HepG2 (cell line): ENCODE measurements around the gene VAMP8. TPM values are rescaled to one million over a fixed set of nuclear protein-coding genes. Genes with fewer than 3 reads are reported as not detected.

Experiments used
- ARNT ChIP-seq: fragments of 450-650 bp; IDR thresholded peaks from 2 replicates; pipeline ENCODE4 v1.6.1; 2017
- PAX8 ChIP-seq: sonication (generic); formaldehyde crosslinking; IDR thresholded peaks from 2 replicates; pipeline ENCODE4 v1.8.0; 2022; ENCODE audit warnings: mild to moderate bottlenecking, missing genetic modification reagents, borderline replicate concordance
- RARA ChIP-seq: IDR thresholded peaks from 2 replicates; pipeline ENCODE4 v1.6.1; 2016; ENCODE audit warnings: missing genetic modification reagents, missing compliant biosample characterization
- RBM22 ChIP-seq: fragments of 200-400 bp; formaldehyde crosslinking; optimal IDR thresholded peaks from 2 replicates; pipeline ENCODE3; 2017; ENCODE audit warnings: mild to moderate bottlenecking, low read length, moderate library complexity
- SPEN ChIP-seq: sonication (generic); formaldehyde crosslinking; IDR thresholded peaks from 2 replicates; pipeline ENCODE4 v1.5.1; 2020; ENCODE audit warnings: low read depth, mild to moderate bottlenecking, missing genetic modification reagents
- TP53 ChIP-seq: sonication (generic); formaldehyde crosslinking; conservative IDR thresholded peaks from 2 replicates; pipeline ENCODE4 v1.4.0; 2020; ENCODE audit warnings: missing genetic modification reagents
- ZMAT3 ChIP-seq: sonication (generic); formaldehyde crosslinking; conservative IDR thresholded peaks from 2 replicates; pipeline ENCODE4 v1.7.0; 2021; ENCODE audit warnings: missing genetic modification reagents
- ZNF205 ChIP-seq: IDR thresholded peaks from 2 replicates; pipeline ENCODE4 v1.6.1; 2018; ENCODE audit warnings: missing biosample characterization, missing genetic modification reagents
- ZNF414 ChIP-seq: sonication (generic); formaldehyde crosslinking; IDR thresholded peaks from 2 replicates; pipeline ENCODE4 v1.5.0; 2020; ENCODE audit warnings: missing genetic modification reagents
- ZNF564 ChIP-seq: sonication (generic); formaldehyde crosslinking; IDR thresholded peaks from 2 replicates; pipeline ENCODE4 v1.8.1; 2023; ENCODE audit warnings: mild to moderate bottlenecking, missing genetic modification reagents
- ZNF790 ChIP-seq: sonication (generic); formaldehyde crosslinking; IDR thresholded peaks from 2 replicates; pipeline ENCODE4 v1.8.0; 2022; ENCODE audit warnings: missing genetic modification reagents, mild to moderate bottlenecking, borderline replicate concordance
- ZSCAN5A ChIP-seq: sonication (generic); formaldehyde crosslinking; IDR thresholded peaks from 2 replicates; pipeline ENCODE4 v1.8.0; 2022; ENCODE audit warnings: mild to moderate bottlenecking, missing genetic modification reagents, borderline replicate concordance
- polyA plus RNA-seq, 8 experiments: library from polyadenylated mRNA; depleted of rRNA in 3 of 8; stranded (reverse) in 7 of 8; unstranded in 1 of 8; fragments of >200 nt; fragmentation: Illumina TruSeq in 4 of 8; extraction: Trizol in 4 of 8; gene quantifications; 2 replicates each; pipeline versions ENCODE4 v1.2.1 to v1.2.3, GENCODE V29; 2011 to 2016; ENCODE audit warnings: low read depth in 4 of 8, missing spikeins in 1 of 8, mixed read lengths in 1 of 8; ENCODE audit not compliant: insufficient read depth in 1 of 8
- total RNA-seq, 5 experiments: library from RNA; depleted of rRNA; stranded (reverse); fragments of >200 nt; fragmentation: Illumina TruSeq; extraction: Trizol; gene quantifications; 2 replicates each; pipeline ENCODE4 v1.2.3, GENCODE V29; 2016; ENCODE audit warnings: low read depth in 1 of 5
- TF ChIP-seq, protein P1 (sequence below): sonication (generic); formaldehyde crosslinking; IDR thresholded peaks from 2 replicates; pipeline ENCODE4 v1.9.0; 2021; ENCODE audit warnings: missing genetic modification reagents, borderline replicate concordance
- TF ChIP-seq, protein P2 (sequence below): IDR thresholded peaks from 2 replicates; pipeline ENCODE4 v1.6.1; 2016; ENCODE audit warnings: low read depth, control low read depth
- TF ChIP-seq, protein P3 (sequence below): sonication (generic); formaldehyde crosslinking; IDR thresholded peaks from 2 replicates; pipeline ENCODE4 v1.5.0; 2020; ENCODE audit warnings: mild to moderate bottlenecking, missing genetic modification reagents, borderline replicate concordance

Gene VAMP8
- total and polyA plus RNA-seq, 2 of the 13 experiments (the other 11 are each of a cell fraction or from before 2014, with no cell fraction given): 83.3 to 157 TPM

DNA sequence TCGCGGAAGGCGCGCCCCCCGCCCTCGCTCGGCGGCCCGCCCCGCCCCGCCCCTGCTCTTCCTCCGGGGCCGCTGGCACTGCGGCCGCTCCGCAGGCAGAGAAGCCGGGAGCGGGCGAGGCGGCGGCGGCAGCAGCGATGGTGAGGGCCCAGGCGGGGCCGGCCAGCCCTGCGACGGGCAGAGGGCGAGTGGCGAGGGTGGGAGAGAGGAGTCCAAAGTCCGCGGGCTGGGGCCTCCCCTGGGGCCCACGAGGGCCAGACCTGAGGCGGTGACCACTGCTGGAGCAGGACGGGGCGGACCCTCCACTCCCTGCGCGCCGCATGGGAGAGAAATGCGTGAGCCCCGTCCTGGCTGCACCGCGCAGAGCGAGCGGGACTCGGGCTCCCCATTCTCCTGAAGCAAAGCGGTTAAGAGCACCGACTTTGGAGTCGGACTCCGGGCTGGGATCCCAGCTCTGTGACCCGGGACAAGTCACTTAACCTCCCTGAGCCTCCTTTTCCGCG, 7.0 kb downstream of the VAMP8 start, which contains the start of gene VAMP5 (continued):
- TF ChIP-seq, protein P1, sequence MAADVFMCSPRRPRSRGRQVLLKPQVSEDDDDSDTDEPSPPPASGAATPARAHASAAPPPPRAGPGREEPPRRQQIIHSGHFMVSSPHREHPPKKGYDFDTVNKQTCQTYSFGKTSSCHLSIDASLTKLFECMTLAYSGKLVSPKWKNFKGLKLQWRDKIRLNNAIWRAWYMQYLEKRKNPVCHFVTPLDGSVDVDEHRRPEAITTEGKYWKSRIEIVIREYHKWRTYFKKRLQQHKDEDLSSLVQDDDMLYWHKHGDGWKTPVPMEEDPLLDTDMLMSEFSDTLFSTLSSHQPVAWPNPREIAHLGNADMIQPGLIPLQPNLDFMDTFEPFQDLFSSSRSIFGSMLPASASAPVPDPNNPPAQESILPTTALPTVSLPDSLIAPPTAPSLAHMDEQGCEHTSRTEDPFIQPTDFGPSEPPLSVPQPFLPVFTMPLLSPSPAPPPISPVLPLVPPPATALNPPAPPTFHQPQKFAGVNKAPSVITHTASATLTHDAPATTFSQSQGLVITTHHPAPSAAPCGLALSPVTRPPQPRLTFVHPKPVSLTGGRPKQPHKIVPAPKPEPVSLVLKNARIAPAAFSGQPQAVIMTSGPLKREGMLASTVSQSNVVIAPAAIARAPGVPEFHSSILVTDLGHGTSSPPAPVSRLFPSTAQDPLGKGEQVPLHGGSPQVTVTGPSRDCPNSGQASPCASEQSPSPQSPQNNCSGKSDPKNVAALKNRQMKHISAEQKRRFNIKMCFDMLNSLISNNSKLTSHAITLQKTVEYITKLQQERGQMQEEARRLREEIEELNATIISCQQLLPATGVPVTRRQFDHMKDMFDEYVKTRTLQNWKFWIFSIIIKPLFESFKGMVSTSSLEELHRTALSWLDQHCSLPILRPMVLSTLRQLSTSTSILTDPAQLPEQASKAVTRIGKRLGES (CRISPR knock-in tag): peak; percentile 80
- TF ChIP-seq ZNF414: peak; percentile 58; the same call in 1 of the 2 replicates
- TF ChIP-seq SPEN (CRISPR knock-in tag): peak; percentile 94
- TF ChIP-seq TP53: no peak
- TF ChIP-seq ARNT: no peak
- TF ChIP-seq, protein P2, sequence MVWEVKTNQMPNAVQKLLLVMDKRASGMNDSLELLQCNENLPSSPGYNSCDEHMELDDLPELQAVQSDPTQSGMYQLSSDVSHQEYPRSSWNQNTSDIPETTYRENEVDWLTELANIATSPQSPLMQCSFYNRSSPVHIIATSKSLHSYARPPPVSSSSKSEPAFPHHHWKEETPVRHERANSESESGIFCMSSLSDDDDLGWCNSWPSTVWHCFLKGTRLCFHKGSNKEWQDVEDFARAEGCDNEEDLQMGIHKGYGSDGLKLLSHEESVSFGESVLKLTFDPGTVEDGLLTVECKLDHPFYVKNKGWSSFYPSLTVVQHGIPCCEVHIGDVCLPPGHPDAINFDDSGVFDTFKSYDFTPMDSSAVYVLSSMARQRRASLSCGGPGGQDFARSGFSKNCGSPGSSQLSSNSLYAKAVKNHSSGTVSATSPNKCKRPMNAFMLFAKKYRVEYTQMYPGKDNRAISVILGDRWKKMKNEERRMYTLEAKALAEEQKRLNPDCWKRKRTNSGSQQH (CRISPR knock-in tag): no peak
- peak; percentile 78; the same call in 1 of the 2 replicates for TF ChIP-seq PAX8 (CRISPR knock-in tag)
- peak; percentile 77; the same call in 1 of the 2 replicates for TF ChIP-seq ZNF205
- TF ChIP-seq ZSCAN5A: peak; percentile 48; the same call in 1 of the 2 replicates
- TF ChIP-seq, protein P3, sequence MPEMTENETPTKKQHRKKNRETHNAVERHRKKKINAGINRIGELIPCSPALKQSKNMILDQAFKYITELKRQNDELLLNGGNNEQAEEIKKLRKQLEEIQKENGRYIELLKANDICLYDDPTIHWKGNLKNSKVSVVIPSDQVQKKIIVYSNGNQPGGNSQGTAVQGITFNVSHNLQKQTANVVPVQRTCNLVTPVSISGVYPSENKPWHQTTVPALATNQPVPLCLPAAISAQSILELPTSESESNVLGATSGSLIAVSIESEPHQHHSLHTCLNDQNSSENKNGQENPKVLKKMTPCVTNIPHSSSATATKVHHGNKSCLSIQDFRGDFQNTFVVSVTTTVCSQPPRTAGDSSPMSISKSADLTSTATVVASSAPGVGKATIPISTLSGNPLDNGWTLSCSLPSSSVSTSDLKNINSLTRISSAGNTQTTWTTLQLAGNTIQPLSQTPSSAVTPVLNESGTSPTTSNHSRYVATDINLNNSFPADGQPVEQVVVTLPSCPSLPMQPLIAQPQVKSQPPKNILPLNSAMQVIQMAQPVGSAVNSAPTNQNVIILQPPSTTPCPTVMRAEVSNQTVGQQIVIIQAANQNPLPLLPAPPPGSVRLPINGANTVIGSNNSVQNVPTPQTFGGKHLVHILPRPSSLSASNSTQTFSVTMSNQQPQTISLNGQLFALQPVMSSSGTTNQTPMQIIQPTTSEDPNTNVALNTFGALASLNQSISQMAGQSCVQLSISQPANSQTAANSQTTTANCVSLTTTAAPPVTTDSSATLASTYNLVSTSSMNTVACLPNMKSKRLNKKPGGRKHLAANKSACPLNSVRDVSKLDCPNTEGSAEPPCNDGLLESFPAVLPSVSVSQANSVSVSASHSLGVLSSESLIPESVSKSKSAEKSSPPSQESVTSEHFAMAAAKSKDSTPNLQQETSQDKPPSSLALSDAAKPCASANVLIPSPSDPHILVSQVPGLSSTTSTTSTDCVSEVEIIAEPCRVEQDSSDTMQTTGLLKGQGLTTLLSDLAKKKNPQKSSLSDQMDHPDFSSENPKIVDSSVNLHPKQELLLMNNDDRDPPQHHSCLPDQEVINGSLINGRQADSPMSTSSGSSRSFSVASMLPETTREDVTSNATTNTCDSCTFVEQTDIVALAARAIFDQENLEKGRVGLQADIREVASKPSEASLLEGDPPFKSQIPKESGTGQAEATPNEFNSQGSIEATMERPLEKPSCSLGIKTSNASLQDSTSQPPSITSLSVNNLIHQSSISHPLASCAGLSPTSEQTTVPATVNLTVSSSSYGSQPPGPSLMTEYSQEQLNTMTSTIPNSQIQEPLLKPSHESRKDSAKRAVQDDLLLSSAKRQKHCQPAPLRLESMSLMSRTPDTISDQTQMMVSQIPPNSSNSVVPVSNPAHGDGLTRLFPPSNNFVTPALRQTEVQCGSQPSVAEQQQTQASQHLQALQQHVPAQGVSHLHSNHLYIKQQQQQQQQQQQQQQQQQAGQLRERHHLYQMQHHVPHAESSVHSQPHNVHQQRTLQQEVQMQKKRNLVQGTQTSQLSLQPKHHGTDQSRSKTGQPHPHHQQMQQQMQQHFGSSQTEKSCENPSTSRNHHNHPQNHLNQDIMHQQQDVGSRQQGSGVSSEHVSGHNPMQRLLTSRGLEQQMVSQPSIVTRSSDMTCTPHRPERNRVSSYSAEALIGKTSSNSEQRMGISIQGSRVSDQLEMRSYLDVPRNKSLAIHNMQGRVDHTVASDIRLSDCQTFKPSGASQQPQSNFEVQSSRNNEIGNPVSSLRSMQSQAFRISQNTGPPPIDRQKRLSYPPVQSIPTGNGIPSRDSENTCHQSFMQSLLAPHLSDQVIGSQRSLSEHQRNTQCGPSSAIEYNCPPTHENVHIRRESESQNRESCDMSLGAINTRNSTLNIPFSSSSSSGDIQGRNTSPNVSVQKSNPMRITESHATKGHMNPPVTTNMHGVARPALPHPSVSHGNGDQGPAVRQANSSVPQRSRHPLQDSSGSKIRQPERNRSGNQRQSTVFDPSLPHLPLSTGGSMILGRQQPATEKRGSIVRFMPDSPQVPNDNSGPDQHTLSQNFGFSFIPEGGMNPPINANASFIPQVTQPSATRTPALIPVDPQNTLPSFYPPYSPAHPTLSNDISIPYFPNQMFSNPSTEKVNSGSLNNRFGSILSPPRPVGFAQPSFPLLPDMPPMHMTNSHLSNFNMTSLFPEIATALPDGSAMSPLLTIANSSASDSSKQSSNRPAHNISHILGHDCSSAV: 0 out of 2 replicates have a peak, but pooled peaks have one; percentile 74
- peak; percentile 93 for TF ChIP-seq ZNF564
- peak; percentile 75 for TF ChIP-seq RARA
- peak; percentile 97; the same call in 1 of the 2 replicates for TF ChIP-seq ZNF790 (CRISPR knock-in tag)
- peak; percentile 58 for TF ChIP-seq ZMAT3 (CRISPR knock-in tag)
- TF ChIP-seq RBM22: no peak
